HG03469 (cell line): Measurements from ENCODE around the gene ATF7IP.
"Not testable (repeated sequence)": the region's sequence is repeated elsewhere in the genome, so short reads cannot be mapped to it uniquely, and the experiment has no call there.

Experiments
- ATAC-seq: cut with Tn5 transposase; IDR thresholded peaks from one replicate; pipeline ENCODE4 v1.9.1; 2021; ENCODE audit warnings: mild to moderate bottlenecking, moderate library complexity, moderate number of reproducible peaks; ENCODE audit not compliant: unreplicated experiment

ATF7IP gene, protein sequence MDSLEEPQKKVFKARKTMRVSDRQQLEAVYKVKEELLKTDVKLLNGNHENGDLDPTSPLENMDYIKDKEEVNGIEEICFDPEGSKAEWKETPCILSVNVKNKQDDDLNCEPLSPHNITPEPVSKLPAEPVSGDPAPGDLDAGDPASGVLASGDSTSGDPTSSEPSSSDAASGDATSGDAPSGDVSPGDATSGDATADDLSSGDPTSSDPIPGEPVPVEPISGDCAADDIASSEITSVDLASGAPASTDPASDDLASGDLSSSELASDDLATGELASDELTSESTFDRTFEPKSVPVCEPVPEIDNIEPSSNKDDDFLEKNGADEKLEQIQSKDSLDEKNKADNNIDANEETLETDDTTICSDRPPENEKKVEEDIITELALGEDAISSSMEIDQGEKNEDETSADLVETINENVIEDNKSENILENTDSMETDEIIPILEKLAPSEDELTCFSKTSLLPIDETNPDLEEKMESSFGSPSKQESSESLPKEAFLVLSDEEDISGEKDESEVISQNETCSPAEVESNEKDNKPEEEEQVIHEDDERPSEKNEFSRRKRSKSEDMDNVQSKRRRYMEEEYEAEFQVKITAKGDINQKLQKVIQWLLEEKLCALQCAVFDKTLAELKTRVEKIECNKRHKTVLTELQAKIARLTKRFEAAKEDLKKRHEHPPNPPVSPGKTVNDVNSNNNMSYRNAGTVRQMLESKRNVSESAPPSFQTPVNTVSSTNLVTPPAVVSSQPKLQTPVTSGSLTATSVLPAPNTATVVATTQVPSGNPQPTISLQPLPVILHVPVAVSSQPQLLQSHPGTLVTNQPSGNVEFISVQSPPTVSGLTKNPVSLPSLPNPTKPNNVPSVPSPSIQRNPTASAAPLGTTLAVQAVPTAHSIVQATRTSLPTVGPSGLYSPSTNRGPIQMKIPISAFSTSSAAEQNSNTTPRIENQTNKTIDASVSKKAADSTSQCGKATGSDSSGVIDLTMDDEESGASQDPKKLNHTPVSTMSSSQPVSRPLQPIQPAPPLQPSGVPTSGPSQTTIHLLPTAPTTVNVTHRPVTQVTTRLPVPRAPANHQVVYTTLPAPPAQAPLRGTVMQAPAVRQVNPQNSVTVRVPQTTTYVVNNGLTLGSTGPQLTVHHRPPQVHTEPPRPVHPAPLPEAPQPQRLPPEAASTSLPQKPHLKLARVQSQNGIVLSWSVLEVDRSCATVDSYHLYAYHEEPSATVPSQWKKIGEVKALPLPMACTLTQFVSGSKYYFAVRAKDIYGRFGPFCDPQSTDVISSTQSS

DNA sequence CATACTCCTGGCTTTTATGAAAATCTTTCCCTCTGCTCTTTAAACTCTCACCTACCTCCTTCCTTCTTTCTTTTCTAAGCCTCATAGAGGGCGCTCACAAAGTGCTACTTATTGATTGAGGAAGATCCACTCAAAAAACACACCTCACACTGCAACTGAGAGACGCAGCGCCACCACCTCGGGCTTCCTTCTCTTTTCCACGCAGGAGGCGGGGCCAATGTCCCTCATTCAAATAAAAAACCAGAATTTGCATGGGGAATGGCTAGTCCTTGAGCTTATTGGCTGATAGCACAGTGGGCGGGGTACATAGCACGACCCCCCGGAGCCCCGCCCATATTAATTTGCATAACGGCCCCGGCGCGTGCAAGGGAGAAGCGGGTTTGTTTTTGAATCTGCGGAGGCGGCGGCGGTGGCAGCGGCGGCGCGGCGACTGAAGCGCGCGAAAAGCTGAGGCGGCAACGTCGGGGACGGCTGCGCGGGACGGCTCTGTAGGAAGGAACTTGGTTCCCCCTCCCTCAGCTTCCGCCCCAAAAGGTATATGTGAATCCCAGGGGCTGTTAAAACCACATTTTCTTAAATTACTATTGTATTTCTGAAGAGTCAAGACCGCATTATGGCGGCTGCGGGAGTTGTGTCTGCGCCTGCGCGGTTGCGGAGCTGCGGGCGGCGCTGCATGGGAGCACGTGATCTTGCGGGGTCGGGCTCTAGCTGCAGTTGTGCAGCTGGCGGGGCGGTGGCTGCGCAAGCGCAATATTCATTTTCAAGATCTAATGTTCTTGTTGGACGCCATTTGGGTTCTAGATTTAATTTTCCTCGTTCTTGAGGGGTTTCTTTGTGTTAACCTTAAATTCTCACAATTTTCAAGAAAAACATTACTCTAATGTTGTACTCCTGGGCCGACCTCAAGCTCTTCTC, at the start of gene ATF7IP:
TSS of gene ATF7IP (plus strand) at position 389 of the 915 bp plus-strand sequence. CDS start 58,234 bp downstream, outside the sequence.
- ATAC-seq, result peak; percentile 37

DNA sequence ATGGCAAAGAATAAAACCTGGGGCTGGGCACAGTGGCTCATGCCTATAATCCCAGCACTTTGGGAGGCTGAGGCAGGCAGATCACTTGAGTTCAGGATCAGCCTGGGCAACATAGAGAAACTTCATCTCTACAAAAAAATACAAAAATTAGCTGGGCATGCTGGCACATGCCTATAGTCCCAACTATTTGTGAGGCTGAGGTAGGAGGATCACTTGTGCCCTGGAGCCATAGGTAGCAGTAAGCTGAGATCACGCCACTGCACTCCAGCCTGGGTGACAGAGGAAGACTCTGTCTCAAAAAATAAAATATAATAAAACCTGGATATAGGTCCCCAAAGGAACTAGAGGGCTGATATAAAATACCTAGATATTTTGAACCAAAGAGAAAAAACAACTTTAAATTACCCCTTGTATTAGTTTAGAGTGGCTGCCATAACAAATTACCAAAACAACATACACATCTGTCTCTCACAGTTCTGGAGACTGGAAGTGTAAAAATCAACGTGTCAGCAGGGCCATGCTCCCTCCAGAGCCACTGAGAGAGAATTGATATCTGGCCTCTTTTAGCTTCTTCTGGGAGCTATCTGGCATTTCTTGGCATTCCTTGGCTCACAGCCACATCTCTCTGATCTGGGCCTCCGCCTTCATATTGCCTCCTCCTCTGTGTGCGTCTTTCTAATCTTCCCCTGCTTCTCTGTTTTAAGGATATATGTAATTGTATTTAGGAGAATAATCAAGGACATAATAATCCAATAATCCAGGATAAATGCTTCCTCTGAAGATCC, 47.9 kb upstream of the ATF7IP start:
- ATAC-seq, result no peak

DNA sequence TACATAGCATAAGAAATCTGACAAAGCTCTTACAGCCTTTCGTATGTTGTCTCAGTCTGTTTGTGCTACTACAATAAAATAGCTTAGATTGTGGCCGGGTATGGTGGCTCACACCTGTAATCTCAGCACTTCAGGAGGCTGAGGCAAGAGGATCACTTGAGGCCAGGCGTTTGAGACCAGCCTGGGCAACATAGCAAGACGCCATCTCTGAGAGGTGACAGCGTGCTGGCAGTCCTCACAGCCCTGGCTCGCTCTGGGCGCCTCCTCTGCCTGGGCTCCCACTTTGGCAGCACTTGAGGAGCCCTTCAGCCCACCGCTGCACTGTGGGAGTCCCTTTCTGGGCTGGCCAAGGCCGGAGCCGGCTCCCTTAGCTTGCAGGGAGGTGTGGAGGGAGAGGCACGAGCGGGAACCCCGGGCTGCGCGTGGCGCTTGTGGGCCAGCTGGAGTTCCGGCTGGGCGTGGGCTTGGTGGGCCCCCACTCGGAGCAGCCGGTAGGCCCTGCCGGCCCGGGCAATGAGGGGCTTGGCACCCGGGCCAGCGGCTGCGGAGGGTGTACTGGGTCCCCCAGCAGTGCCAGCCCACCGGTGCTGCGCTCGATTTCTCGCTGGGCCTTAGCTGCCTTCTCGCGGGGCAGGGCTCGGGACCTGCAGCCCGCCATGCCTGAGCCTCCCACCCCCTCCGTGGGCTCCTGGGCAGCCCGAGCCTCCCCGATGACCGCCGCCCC, 45.6 kb upstream of the ATF7IP start:
- ATAC-seq, result not testable (repeated sequence)

DNA sequence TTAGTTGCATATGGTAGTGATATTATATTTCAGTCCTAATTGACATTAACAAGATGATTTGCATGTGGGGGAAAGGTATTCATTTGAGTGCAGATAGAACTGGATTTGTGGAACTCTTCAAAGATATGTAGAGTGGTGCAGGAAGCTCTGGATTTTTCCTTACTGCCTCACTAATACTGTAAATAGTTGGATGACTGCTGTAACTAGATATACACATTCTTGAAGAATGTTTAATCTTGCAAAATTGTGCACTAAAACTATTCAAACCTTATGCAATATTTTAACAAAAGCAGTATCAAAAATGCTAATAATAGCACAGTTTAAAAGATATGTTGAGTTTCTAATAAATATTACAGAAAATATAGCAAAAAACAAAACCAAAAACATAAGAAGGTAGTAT, 43.1 kb upstream of the ATF7IP start:
- no peak for ATAC-seq

DNA sequence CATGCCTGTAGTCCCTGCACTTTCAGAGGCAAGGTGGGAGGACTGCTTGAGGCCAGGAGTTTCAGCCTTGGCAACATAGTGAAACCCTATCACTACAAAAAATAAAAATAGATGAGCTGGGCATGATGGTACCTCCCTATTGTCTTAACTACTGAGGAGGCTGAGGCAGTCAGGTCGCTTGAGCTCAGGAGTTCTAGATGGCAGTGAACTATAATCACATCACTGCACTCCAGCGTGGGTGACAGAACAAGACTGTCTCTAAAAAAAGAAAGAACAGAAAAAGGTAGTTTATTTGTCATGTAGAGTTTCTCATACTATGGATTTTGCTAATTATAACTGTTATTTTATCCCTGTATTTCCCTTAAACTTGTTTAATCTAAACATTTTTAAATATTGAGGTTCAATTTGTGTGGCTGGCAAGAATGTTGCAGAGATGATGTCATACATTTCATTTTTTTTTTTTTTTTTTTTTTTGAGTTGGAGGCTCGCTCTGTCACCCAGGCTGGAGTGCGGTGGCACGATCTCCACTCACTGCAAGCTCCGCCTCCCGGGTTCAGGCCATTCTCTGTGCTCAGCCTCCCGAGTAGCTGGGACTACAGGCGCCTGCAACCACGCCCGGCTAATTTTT, 39.7 kb upstream of the ATF7IP start:
- ATAC-seq, result no peak

DNA sequence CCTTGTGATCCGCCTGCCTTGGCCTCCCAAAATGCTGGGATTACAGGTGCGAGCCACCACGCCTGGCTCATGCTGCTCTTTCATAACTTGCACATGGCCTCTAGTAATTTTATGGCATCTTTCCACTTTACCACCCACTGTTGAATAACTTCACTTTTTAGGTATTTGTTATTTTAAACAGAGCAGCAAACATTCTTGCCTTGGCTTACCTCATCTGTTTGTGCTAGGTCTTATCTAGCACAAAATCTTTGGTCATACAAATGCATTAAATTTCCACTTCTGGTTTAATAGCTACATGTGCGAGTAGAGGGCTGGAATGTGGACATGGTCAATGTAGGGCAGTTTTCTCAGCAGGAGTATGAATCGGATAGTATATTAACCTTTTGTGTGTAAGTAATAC, 38.8 kb upstream of the ATF7IP start:
- no peak for ATAC-seq

DNA sequence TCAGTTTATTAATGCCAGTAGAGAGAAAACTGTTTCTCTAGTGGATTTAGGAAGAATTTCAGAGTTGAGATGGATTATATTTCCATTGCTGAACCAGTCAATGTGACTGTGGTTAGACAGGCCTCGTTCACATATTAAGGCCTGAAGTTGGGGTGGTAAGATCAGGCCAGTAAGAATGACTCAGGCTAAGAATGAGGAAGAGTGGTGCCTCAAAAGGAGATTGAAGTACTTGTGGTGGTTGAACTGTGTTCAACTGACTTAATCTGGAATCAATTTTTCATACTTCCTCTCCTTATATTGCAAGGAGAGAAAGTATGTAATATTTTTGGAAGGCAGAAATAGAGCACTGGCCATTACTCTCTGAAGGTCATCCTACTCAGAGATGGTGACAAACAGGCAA, 37.8 kb upstream of the ATF7IP start:
- no peak for ATAC-seq

DNA sequence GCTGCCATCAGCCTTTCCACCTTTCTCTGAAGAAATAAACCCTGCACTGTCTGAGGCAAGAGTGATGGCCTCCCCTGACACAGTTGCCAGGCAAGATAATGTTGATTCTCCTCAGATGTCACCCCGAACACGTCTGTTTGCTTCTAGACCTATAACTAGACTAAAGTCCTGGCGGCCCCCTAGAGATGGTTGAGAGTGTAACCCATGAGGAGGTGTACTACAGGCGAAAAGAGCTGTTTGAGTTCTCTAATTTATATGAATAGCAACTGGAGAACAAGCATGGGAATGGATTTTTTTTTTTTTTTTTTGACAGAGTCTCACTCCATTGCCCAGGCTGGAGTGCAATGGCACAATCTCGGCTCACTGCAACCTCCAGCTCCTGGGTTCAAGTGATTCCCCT, 33.0 kb upstream of the ATF7IP start:
- no peak for ATAC-seq

DNA sequence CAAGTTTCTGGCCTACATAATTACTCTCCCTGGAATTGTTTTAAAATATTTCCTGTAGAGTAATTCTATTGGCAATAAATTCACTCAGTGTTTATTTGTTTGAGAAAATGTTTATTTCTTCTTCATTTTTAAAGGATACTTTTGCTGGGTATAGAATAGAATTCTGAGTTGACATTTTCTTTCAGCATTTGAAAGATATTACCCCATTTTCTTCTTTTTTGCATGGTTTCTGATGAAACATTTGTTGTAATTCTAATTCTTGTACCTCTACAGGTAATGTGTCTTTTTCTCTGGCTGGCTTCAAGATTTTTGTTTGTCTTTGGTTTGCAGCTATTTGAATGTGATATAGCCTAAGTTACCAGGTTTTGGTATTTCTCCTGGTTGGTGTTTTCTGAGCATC, 25.1 kb upstream of the ATF7IP start:
- no peak for ATAC-seq

DNA sequence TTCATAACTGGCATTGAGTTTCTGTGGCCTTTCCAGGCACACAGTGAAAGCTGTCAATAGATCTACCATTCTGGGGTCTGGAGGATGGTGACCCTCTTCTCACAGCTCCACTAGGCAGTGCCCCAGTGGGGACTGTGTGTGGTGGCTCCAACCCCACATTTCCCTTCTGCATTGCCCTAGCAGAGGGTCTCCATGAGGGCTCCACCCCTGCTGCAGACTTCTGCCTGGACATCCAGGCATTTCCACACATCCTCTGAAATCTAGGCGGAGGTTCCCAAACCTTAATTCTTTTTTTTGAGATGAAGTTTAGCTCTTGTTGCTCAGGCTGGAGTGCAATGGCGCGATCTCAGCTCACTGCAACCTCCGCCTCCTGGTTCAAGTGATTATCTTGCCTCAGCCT, 14.0 kb upstream of the ATF7IP start:
- not testable (repeated sequence) for ATAC-seq

DNA sequence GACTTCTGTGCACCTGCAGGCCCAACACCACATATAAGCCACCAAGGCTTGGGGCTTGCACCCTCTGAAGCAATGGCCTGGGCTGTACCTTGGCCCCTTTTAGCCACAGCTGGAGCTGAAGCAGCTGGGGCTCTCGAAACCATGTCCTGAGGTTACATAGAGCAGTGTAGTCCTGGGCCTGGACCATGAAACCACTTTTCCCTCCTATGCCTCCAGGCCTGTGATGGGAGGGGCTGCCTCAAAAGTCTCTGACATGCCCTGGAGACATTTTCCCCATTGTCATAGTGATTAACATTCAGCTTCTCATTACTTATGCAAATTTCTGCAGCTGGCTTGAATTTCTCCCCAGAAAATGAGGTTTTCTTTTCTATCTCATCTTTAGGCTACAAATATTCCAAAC, 13.4 kb upstream of the ATF7IP start:
- ATAC-seq, result not testable (repeated sequence)

DNA sequence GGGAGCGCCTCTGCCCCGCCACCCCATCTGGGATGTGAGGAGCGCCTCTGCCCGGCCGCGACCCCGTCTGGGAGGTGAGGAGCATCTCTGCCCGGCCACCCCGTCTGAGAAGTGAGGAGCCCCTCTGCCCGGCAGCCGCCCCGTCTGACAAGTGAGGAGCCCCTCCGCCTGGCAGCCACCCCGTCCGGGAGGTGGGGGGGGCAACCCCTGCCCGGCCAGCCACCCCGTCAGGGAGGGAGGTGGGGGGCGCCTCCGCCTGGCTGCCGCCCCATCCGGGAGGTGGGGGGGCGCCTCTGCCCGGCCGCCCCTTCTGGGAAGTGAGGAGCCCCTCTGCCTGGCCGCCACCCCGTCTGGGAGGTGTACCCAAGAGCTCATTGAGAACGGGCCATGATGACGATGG, 10.8 kb upstream of the ATF7IP start:
- not testable (repeated sequence) for ATAC-seq

DNA sequence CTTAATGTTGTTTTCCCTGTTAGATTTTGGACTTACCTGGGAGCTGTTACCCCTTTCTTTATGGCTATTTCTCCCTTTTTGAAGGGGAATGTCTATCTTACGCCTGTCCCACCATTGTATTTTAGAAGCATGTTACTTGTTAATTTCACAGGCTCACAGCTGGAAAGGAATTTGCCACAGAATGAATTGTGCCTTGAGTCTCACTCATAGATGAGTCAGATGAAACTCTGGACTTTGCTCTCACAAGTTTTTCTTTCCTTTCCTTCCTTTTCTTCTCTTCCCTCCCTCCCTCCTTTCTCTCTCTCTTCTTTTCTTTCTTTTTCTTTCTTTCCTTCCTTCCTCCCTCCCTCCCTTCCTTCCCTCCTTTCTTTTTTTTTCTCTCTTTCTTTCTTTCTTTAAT, 9.3 kb upstream of the ATF7IP start:
- ATAC-seq, result no peak

DNA sequence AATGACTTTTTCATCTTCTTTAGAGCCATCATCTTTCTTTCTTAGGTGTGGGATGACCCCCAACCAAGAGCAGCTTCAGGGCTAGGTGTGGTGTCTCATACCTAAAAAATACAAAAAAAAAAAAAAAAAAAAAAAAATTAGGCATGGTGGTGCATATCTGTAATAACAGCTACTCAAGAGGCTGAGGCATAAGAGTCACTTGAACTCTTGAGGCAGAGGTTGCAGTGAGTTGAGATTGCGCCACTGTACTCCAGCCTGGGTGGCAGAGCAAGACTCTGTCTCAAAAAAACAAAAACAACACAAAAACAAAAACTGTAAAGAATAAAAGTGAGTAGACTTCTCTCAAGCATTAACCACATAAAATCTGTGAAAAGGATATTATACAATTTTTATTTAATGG, 8.0 kb upstream of the ATF7IP start:
- ATAC-seq, result no peak

DNA sequence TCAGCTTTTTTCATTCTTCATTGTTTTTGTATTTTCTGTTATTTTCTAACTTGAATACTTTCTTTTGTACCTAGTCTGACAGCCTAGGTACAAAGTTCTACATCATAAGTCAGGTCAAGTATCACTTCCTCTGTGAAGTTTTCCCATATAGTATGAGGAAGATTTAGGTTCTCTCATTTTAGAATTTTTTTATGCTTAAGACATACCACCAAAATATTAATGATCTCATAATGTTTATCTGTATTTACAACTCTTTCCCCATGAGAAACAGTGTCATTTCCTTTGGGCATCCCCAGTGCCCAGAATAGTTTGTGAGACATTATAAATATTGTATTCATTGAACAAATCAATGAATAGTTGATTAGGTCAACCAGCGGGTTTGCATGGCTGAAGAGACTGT, 3.1 kb upstream of the ATF7IP start:
- no peak for ATAC-seq

DNA sequence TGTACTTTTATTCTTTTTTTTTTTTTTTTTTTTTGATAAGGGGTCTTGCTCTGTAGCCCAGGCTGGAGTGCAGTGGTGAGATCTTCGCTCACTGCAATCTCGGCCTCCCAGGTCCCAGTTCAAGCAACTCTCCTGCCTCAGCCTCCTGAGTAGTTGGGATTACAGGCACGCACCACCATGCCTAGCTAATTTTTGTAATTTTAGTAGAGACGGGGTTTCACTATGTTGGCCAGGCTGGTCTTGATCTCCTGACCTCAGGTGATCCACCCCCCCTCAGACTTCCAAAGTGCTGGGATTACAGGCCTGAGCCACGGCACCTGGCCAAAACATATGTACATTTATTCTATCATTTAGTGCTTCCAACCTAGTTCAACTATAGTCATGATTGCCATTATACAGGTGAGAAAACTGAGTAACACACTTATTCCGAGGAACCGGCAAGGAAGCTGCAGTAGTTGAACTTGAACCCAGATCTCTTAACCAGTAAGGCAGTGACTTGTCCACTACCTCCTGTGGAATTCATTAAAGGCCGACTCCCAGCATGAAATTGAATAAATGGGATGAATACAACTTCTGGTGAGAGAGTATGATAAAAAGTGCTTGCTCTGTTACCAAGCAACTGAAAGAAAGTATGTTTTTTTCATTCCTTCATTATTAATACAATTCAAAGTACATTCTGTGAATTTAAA, 755 bp upstream of the ATF7IP start:
- ATAC-seq, result no peak

DNA sequence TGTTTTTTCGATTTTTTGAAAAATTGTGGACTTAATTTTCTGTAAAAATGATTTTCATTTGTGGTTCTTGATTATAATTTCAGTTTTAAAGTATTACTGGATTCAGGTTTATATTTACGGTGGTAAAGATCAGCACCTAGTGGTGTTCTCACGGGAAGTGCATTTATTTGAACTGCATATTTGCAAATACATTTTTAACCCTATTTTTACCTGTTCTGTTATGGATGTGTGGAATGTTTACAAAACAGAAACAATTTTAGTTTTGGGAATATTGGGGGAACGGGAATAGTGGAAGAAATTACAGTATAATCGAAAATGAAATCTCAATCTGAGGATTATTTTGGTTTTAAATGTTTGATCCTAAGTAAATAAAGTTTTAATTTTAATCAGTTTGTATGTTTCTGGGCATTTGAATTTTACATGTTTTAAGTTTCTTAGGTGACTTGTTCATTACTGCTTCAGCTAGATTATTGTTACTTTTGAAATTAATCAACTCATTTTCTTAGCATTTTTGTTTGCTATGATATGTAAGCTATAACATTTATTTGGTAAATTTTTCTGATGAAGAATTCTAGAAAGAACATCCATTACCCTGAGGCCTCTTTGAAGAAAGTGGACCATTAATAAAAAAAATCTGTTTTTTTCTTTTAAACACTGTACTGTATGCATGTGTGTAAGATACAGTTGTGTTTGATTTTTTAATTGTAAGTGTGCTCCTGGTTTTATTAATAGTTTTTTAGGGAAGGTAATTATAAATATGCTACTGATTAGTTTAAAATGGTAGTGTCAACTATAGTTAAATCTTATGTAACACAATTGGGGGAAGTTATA, 942 bp downstream of the ATF7IP start:
- ATAC-seq, result no peak
